Neural cell (in vitro differentiated cells): Measurements from ENCODE around the gene CDCA8.

ENCODE experiments used
- EZH2 ChIP-seq: fragments of 200-600, 300-800 bp; shearing (Covaris generic), sonication (generic); IDR thresholded peaks from 2 replicates; pipeline ENCODE4 v1.6.1; 2014; ENCODE audit warnings: antibody characterized with exemption, low read length, borderline replicate concordance, mild to moderate bottlenecking; ENCODE audit not compliant: insufficient read depth, poor library complexity, severe bottlenecking
- MXI1 ChIP-seq: fragments of 450-650 bp; conservative IDR thresholded peaks from 2 replicates; pipeline ENCODE4 v1.6.1; 2014; ENCODE audit warnings: antibody characterized with exemption, mild to moderate bottlenecking; ENCODE audit not compliant: poor library complexity, severe bottlenecking
- SMC3 ChIP-seq: fragments of 450-650 bp; conservative IDR thresholded peaks from 2 replicates; pipeline ENCODE4 v1.6.1; 2014; ENCODE audit warnings: antibody characterized with exemption, mild to moderate bottlenecking, moderate library complexity; ENCODE audit not compliant: poor library complexity
- TAF1 ChIP-seq: IDR thresholded peaks from 2 replicates; pipeline ENCODE4 v1.6.1; 2012; ENCODE audit warnings: low read depth
- TF ChIP-seq, protein P1 (sequence below): fragments of 450-650 bp; IDR thresholded peaks from 2 replicates; pipeline ENCODE4 v1.5.1; 2014; ENCODE audit warnings: antibody characterized with exemption, mild to moderate bottlenecking, moderate library complexity; ENCODE audit not compliant: poor library complexity, severe bottlenecking

DNA sequence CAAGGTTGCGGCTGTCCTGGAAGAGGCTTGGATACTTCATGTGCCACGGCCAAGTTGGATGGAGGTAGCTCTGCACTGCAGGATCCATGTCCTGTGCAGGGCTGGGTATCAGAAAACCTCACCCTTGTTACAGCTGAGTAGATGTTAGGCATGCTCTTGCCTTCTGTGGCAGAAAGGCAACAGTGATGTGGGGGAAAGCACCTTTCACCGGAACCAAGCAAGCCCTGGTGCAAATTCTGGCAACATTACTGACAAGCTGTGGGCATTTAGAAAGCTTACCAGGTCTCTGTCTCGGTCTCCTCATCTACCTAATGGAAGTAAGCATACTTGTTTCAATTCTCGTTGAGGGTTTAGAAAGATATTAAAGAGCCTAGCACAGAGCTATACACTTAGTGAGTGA lies 14.5 kb upstream of the CDCA8 start:
- TF ChIP-seq, protein P1, sequence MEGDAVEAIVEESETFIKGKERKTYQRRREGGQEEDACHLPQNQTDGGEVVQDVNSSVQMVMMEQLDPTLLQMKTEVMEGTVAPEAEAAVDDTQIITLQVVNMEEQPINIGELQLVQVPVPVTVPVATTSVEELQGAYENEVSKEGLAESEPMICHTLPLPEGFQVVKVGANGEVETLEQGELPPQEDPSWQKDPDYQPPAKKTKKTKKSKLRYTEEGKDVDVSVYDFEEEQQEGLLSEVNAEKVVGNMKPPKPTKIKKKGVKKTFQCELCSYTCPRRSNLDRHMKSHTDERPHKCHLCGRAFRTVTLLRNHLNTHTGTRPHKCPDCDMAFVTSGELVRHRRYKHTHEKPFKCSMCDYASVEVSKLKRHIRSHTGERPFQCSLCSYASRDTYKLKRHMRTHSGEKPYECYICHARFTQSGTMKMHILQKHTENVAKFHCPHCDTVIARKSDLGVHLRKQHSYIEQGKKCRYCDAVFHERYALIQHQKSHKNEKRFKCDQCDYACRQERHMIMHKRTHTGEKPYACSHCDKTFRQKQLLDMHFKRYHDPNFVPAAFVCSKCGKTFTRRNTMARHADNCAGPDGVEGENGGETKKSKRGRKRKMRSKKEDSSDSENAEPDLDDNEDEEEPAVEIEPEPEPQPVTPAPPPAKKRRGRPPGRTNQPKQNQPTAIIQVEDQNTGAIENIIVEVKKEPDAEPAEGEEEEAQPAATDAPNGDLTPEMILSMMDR = no peak
- TF ChIP-seq TAF1 (no peak), EZH2 (no peak), SMC3 (no peak), MXI1 (no peak)
